ENCODE results near the gene CNOT8.

GRCh38 chr5:154837009-154837901 lies 21.2 kb upstream of the CNOT8 start:
- TF ChIP-seq GABPA (IDR thresholded peaks at IDR 0.05; ENCODE audit: low read depth): no peak
- no peak for TF ChIP-seq RXRA (IDR thresholded peaks at IDR 0.05; ENCODE audit: borderline replicate concordance, low read depth)
- TF ChIP-seq CTCF (IDR thresholded peaks at IDR 0.05): no peak
- TF ChIP-seq EP300 (IDR thresholded peaks at IDR 0.05; ENCODE audit: borderline replicate concordance in 1 of 2, low read depth in 1 of 2, low read length in 1 of 2): no peak
- TF ChIP-seq USF2 (IDR thresholded peaks at IDR 0.05; ENCODE audit: borderline replicate concordance, low read depth, low read length): no peak
- no peak for TF ChIP-seq POLR2AphosphoS5 (IDR thresholded peaks at IDR 0.05; ENCODE audit: low read depth, low read length)
